OCI-LY3 (cell line): ENCODE measurements around the gene FBN3.

ENCODE experiments used
- EZH2phosphoT487 ChIP-seq: fragments of 200-600 bp; shearing (Covaris generic); IDR thresholded peaks from 2 replicates; pipeline ENCODE4 v1.6.1; 2018; ENCODE audit warnings: antibody characterized with exemption, mixed run types, low read depth
- TF ChIP-seq, protein P1 (sequence below): fragments of 200-600, 300-600 bp; sonication (generic); IDR thresholded peaks from 2 replicates; pipeline ENCODE4 v1.5.1; 2014; ENCODE audit warnings: antibody characterized with exemption, low read length, low read depth

DNA sequence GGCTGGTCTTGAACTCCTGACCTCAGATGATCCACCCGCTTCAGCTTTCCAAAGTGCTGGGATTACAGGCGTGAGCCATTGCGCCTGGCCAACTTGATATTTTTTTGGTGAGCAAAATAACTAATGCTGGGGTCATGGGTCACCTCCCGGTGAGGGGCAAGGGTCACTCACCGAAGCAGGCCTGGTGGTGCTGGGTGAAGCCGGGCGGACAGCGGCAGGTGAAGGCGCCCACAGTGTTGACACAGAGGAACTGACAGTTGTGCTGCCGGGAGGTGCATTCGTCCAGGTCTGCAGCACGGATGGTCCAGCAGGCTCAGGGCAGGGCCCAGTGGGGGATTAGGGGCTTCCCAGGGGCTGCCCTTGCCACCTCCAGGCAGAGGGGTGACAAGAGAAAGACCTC is 68.6 kb downstream of the FBN3 start:
- TF ChIP-seq, protein P1, sequence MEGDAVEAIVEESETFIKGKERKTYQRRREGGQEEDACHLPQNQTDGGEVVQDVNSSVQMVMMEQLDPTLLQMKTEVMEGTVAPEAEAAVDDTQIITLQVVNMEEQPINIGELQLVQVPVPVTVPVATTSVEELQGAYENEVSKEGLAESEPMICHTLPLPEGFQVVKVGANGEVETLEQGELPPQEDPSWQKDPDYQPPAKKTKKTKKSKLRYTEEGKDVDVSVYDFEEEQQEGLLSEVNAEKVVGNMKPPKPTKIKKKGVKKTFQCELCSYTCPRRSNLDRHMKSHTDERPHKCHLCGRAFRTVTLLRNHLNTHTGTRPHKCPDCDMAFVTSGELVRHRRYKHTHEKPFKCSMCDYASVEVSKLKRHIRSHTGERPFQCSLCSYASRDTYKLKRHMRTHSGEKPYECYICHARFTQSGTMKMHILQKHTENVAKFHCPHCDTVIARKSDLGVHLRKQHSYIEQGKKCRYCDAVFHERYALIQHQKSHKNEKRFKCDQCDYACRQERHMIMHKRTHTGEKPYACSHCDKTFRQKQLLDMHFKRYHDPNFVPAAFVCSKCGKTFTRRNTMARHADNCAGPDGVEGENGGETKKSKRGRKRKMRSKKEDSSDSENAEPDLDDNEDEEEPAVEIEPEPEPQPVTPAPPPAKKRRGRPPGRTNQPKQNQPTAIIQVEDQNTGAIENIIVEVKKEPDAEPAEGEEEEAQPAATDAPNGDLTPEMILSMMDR: no peak
- TF ChIP-seq EZH2phosphoT487: no peak
